Measurements from ENCODE around the gene EPB41L4A.
"Not testable (repeated sequence)": the region's sequence is repeated elsewhere in the genome, so short reads cannot be mapped to it uniquely, and the experiment has no call there.

EPB41L4A gene, protein sequence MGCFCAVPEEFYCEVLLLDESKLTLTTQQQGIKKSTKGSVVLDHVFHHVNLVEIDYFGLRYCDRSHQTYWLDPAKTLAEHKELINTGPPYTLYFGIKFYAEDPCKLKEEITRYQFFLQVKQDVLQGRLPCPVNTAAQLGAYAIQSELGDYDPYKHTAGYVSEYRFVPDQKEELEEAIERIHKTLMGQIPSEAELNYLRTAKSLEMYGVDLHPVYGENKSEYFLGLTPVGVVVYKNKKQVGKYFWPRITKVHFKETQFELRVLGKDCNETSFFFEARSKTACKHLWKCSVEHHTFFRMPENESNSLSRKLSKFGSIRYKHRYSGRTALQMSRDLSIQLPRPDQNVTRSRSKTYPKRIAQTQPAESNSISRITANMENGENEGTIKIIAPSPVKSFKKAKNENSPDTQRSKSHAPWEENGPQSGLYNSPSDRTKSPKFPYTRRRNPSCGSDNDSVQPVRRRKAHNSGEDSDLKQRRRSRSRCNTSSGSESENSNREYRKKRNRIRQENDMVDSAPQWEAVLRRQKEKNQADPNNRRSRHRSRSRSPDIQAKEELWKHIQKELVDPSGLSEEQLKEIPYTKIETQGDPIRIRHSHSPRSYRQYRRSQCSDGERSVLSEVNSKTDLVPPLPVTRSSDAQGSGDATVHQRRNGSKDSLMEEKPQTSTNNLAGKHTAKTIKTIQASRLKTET

DNA sequence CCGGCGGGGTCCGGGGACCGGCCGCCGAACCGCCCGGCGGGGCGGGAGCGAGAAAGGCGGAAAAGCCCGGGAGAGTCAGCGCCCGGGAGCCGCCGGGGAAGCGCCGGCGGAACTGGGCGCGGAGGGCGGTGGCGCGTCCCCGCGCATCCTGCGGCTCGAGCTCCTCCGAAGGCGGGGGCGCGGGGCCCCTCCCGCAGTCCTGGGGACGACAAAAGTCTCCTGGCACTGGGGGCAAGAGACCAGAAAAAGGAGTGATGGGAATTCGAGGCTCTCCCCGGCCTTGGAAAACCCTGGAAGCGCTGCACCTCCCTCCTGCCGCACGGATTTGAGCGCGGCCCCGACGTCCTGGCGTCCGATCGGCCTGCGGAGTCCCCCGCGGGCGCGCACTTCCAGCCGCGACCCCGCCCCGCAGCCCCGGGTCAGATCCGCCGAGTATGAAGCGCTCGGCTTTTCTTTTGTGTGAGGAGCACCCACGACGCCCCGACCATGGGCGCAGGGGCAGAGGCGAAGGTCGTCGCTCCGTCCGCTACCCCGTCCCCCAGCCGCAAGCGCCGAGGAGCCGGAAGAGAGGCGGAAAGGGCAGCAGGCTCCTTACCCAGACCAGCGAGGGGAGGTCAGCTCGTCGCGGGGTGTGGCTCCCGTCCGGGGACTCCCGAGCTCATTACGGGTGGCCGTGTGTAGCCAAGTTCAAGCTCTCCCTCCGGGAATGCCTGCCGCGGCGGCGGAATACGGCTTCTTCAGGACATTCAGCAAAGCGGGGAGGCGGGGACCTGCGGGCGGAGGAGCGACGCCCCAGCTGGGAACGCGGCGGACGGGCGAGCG is at the start of gene EPB41L4A:
Gene EPB41L4A (minus strand): TSS at position 114 of the 822 bp plus-strand sequence. CDS start 238 bp downstream, outside the sequence.
- peaks cover 10% of the 10 kb centered on the region; the same call in 1 of the 2 replicates for H3K27me3 ChIP-seq (ENCODE audit: control insufficient read depth, insufficient read depth, low read length)
- H3K4me1 ChIP-seq (ENCODE audit: control insufficient read depth, insufficient read depth, low read length) = no peaks in the 10 kb centered on the region
- WGBS (ENCODE audit: insufficient coverage, insufficient read length) = no CpG with 5 or more reads among the region's 103 CpGs
- DNase-seq (ENCODE audit: low read depth, low spot score) = no peak
- H3K4me3 ChIP-seq (ENCODE audit: low read length) = peak within 1 kb of the TSS; percentile 97
- H3K9me3 ChIP-seq (ENCODE audit: control insufficient read depth, insufficient read depth, low read length) = no peaks in the 10 kb centered on the region
- no peaks in the 10 kb centered on the region for H3K36me3 ChIP-seq (ENCODE audit: control insufficient read depth, insufficient read depth, low read length)
- H3K27ac ChIP-seq (ENCODE audit: low read length) = no peak within 1 kb of the TSS

DNA sequence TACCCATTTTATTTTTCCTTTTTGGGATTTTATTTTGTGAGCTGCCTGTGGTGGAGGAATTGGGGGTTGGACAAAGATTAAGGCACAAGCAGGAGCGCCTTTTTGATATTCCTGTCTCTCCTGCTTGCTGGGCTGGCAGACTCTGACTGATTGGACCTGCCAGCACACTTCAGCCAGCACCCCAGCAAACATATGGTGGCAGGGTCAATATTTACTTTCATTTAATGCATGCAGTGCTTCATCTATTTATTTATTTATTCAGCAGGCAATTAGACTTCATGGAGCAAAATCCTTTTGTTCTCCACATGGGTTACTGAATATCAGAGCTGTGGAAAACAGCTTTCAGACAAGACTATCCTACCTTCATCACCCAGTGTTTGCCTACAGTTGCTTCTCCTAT is 48.4 kb upstream of the EPB41L4A start:
- H3K27me3 ChIP-seq (ENCODE audit: control insufficient read depth, insufficient read depth, low read length) = no peaks in the 10 kb centered on the region
- no peak for DNase-seq (ENCODE audit: low read depth, low spot score)
- WGBS (ENCODE audit: insufficient coverage, insufficient read length) = no CpG with 5 or more reads among the region's 1 CpG
- no peaks in the 10 kb centered on the region for H3K4me1 ChIP-seq (ENCODE audit: control insufficient read depth, insufficient read depth, low read length)
- H3K4me3 ChIP-seq (ENCODE audit: low read length) = no peak overlapping the region
- no peaks in the 10 kb centered on the region for H3K36me3 ChIP-seq (ENCODE audit: control insufficient read depth, insufficient read depth, low read length)
- no peaks in the 10 kb centered on the region; the same call in 1 of the 2 replicates for H3K9me3 ChIP-seq (ENCODE audit: control insufficient read depth, insufficient read depth, low read length)
- no peak overlapping the region for H3K27ac ChIP-seq (ENCODE audit: low read length)

DNA sequence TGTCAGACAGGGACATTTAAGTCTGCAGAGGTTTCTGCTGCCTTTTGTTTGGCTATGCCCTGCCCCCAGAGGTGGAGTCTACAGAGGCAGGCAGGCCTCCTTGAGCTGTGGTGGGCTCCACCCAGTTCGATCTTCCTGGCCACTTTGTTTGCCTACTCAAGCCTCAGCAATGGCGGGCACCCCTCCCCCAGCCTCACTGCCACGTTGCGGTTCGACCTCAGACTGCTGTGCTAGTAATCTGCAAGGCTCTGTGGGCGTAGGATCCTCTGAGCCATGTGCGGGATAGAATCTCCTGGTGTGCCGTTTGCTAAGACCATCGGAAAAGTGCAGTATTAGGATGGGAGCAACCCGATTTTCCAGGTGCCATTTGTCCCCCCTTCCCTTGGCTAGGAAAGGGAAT is 47.2 kb upstream of the EPB41L4A start:
- H3K36me3 ChIP-seq (ENCODE audit: control insufficient read depth, insufficient read depth, low read length); H3K27ac ChIP-seq (ENCODE audit: low read length); H3K9me3 ChIP-seq (ENCODE audit: control insufficient read depth, insufficient read depth, low read length); DNase-seq (ENCODE audit: low read depth, low spot score); H3K4me1 ChIP-seq (ENCODE audit: control insufficient read depth, insufficient read depth, low read length); H3K4me3 ChIP-seq (ENCODE audit: low read length); H3K27me3 ChIP-seq (ENCODE audit: control insufficient read depth, insufficient read depth, low read length): not testable (repeated sequence)
- no CpG with 5 or more reads among the region's 10 CpGs for WGBS (ENCODE audit: insufficient coverage, insufficient read length)

DNA sequence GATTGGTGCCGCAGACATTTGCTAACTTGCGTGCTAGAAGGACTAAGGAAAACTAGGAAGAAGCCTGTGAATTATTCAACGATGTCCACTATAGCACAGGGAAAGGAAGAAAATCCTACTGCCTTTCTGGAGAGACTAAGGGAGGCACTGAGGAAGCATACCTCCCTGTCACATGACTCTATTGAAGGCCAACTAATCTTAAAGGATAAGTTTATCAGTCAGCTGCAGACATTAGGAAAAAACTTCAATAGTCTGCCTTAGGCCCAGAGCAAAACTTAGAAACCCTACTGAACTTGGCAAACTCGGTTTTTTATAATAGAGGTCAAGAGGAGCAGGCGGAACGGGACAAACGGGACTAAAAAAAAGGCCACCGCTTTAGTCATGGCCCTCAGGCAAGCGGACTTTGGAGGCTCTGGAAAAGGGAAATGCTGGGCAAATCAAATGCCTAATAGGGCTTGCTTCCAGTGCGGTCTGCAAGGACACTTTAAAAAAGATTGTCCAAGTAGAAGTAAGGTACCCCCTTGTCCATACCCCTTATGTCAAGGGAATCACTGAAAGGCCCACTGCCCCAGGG is 28.2 kb upstream of the EPB41L4A start:
- H3K4me1 ChIP-seq (ENCODE audit: control insufficient read depth, insufficient read depth, low read length); H3K36me3 ChIP-seq (ENCODE audit: control insufficient read depth, insufficient read depth, low read length); H3K27ac ChIP-seq (ENCODE audit: low read length); H3K9me3 ChIP-seq (ENCODE audit: control insufficient read depth, insufficient read depth, low read length); H3K4me3 ChIP-seq (ENCODE audit: low read length); DNase-seq (ENCODE audit: low read depth, low spot score); H3K27me3 ChIP-seq (ENCODE audit: control insufficient read depth, insufficient read depth, low read length): not testable (repeated sequence)
- WGBS (ENCODE audit: insufficient coverage, insufficient read length) = no CpG with 5 or more reads among the region's 10 CpGs

DNA sequence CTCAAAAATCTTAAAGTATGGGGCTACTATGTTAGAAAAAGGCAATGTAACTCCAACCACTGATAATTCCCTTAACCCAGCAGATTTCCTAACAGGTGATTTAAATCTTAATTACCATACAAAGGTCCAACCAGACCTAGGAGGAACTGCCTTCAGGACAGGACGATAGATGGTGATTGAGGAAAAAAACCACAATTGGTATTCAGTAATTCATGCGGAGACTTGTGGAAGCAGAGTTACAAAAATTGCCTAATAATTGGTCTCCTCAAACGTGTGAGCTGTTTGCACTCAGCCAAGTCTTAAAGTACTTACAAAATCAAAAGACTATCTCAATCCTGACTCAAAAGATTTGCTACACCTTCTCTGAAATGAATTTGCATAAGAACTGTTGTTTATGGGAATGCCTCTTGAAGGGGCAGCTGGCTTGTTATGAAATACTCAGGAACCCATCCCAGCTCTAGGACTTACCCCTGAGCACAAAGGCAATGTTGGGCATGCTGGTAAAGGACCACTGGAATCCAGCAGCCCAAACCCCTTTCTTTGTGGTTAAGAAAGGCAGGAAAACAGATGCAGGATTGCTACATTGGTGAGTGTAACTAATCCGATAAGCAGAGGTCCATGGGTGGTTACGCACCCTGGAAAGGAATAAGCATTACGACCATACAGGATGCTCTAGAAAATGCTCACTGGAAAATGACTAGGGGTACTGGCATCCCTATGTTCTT is 26.7 kb upstream of the EPB41L4A start:
- Histone ChIP-seq H3K4me3 (ENCODE audit: low read length) (no peak overlapping the region), H3K9me3 (ENCODE audit: control insufficient read depth, insufficient read depth, low read length) (no peaks in the 10 kb centered on the region), H3K4me1 (ENCODE audit: control insufficient read depth, insufficient read depth, low read length) (no peaks in the 10 kb centered on the region; the same call in 1 of the 2 replicates), H3K27ac (ENCODE audit: low read length) (no peak overlapping the region), H3K27me3 (ENCODE audit: control insufficient read depth, insufficient read depth, low read length) (no peaks in the 10 kb centered on the region), H3K36me3 (ENCODE audit: control insufficient read depth, insufficient read depth, low read length) (no peaks in the 10 kb centered on the region)
- no CpG with 5 or more reads among the region's 6 CpGs for WGBS (ENCODE audit: insufficient coverage, insufficient read length)
- no peak for DNase-seq (ENCODE audit: low read depth, low spot score)

DNA sequence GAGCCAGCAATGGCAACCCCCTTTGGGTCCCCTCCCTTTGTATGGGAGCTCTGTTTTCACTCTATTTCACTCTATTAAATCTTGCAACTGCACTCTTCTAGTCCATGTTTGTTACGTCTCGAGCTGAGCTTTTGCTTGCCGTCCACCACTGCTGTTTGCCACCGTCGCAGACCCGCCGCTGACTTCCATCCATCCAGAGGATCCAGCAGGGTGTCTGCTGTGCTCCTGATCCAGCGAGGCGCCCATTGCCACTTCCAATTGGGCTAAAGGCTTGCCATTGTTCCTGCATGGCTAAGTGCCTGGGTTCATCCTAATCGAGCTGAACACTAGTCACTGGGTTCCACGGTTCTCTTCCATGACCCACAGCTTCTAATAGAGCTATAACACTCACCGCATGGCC is 24.9 kb upstream of the EPB41L4A start:
- not testable (repeated sequence) for H3K27me3 ChIP-seq (ENCODE audit: control insufficient read depth, insufficient read depth, low read length); H3K9me3 ChIP-seq (ENCODE audit: control insufficient read depth, insufficient read depth, low read length); H3K4me1 ChIP-seq (ENCODE audit: control insufficient read depth, insufficient read depth, low read length); DNase-seq (ENCODE audit: low read depth, low spot score); H3K36me3 ChIP-seq (ENCODE audit: control insufficient read depth, insufficient read depth, low read length); H3K4me3 ChIP-seq (ENCODE audit: low read length); H3K27ac ChIP-seq (ENCODE audit: low read length)
- WGBS (ENCODE audit: insufficient coverage, insufficient read length) = no CpG with 5 or more reads among the region's 12 CpGs

DNA sequence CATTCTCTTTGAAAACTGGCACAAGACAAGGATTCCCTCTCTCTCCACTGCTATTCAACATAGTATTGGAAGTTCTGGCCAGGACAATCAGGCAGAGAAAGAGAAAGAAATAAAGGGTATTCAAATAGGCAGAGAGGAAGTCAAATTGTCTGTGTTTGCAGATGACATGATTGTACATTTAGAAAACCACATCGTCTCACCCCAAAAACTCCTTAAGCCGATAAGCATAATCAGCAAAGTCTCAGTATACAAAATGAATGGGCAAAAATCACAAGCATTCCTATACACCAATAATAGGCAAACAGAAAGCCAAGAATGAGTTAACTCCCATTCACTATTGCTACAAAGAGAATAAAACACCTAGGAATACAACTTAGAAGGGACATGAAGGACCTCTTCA is 21.0 kb upstream of the EPB41L4A start:
- no peak for DNase-seq (ENCODE audit: low read depth, low spot score)
- Histone ChIP-seq H3K36me3 (ENCODE audit: control insufficient read depth, insufficient read depth, low read length) (no peaks in the 10 kb centered on the region), H3K9me3 (ENCODE audit: control insufficient read depth, insufficient read depth, low read length) (no peaks in the 10 kb centered on the region), H3K27me3 (ENCODE audit: control insufficient read depth, insufficient read depth, low read length) (no peaks in the 10 kb centered on the region), H3K4me3 (ENCODE audit: low read length) (no peak overlapping the region), H3K4me1 (ENCODE audit: control insufficient read depth, insufficient read depth, low read length) (no peaks in the 10 kb centered on the region; the same call in 1 of the 2 replicates), H3K27ac (ENCODE audit: low read length) (no peak overlapping the region)
- no CpG with 5 or more reads among the region's 2 CpGs for WGBS (ENCODE audit: insufficient coverage, insufficient read length)

DNA sequence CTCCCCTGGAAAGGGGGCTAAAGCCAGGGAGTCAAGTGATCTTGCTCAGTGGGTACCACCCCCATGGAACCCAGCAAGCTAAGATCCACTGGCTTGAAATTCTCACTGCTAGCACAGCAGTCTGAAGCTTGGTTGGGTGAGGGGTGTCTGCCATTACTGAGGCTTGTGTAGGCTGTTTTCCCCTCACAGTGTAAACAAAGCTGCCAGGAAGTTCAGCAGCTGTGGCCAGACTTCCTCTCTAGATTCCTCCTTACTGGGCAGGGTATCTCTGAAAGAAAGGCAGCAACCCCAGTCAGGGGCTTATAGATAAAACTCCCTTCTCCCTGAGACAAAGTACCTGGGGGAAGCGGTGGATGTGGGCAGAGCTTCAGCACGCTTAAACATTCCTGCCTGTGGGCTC is 17.1 kb upstream of the EPB41L4A start:
- DNase-seq (ENCODE audit: low read depth, low spot score) = no peak

DNA sequence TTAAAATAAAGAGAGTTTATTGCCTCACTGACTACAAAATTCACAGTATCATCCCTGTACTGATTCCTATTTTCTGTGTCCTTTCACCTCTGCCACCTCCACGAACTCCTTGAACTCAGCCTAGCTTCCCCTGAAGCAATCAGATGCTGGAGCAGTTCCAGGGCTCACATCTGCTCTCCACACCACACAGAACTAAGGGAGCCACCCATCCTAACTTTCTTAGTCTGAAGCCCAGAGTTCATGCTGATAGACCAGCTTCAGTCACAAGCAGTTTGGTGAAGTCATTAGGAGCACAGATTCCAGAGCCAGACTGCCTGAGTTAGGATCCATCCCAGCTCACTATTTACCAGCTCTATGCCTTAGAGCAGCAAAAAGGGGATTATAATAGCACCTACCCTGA is 15.6 kb upstream of the EPB41L4A start:
- H3K27ac ChIP-seq (ENCODE audit: low read length) = no peak overlapping the region
- H3K36me3 ChIP-seq (ENCODE audit: control insufficient read depth, insufficient read depth, low read length) = no peaks in the 10 kb centered on the region
- no peaks in the 10 kb centered on the region for H3K4me1 ChIP-seq (ENCODE audit: control insufficient read depth, insufficient read depth, low read length)
- WGBS (ENCODE audit: insufficient coverage, insufficient read length) = no CpG with 5 or more reads among the region's 1 CpG
- H3K9me3 ChIP-seq (ENCODE audit: control insufficient read depth, insufficient read depth, low read length) = no peaks in the 10 kb centered on the region
- no peaks in the 10 kb centered on the region for H3K27me3 ChIP-seq (ENCODE audit: control insufficient read depth, insufficient read depth, low read length)
- H3K4me3 ChIP-seq (ENCODE audit: low read length) = no peak overlapping the region
- no peak for DNase-seq (ENCODE audit: low read depth, low spot score)

More for the DNA sequence above, 17.1 kb upstream of the EPB41L4A start:
- no peaks in the 10 kb centered on the region for H3K4me1 ChIP-seq (ENCODE audit: control insufficient read depth, insufficient read depth, low read length)
- H3K36me3 ChIP-seq (ENCODE audit: control insufficient read depth, insufficient read depth, low read length) = no peaks in the 10 kb centered on the region
- H3K4me3 ChIP-seq (ENCODE audit: low read length) = no peak overlapping the region
- no peak overlapping the region for H3K27ac ChIP-seq (ENCODE audit: low read length)
- no peaks in the 10 kb centered on the region for H3K9me3 ChIP-seq (ENCODE audit: control insufficient read depth, insufficient read depth, low read length)
- no CpG with 5 or more reads among the region's 2 CpGs for WGBS (ENCODE audit: insufficient coverage, insufficient read length)
- no peaks in the 10 kb centered on the region for H3K27me3 ChIP-seq (ENCODE audit: control insufficient read depth, insufficient read depth, low read length)

All from iPS DF 6.9 (cell line).